SK-N-SH (cell line): ENCODE results near the gene PARP2. TPM values are rescaled to one million over a fixed set of nuclear protein-coding genes. Genes with fewer than 3 reads are reported as not detected.

Experiments used
- CTCF ChIA-PET: fragments of 300-600, 350-600 bp; formaldehyde crosslinking; extraction: SDS; loops from one replicate; lab custom pipeline; 2021; lab: Yijun Ruan, JAX
- POLR2A ChIA-PET: fragments of 350-600 bp; sonication (Branson Sonifier 250); formaldehyde crosslinking; extraction: SDS; loops from one replicate; lab custom pipeline; 2020; ENCODE audit warnings: antibody characterized with exemption, inconsistent platforms; lab: Yijun Ruan, JAX
- DNase-seq: peaks from one replicate; pipeline ENCODE4 v3.0.0; 2012
- H2AFZ ChIP-seq: fragments of 200-600 bp; sonication (generic); 2 replicates; pipeline ENCODE4 v1.8.1; 2016; ENCODE audit warnings: antibody characterized with exemption, mild to moderate bottlenecking, low read depth
- H3F3A ChIP-seq: fragments of 200-600 bp; sonication (generic); replicated peaks from 2 replicates; pipeline ENCODE3; 2016; ENCODE audit warnings: antibody characterized with exemption, mild to moderate bottlenecking; ENCODE audit not compliant: insufficient read depth
- H3K27ac ChIP-seq, 2 experiments: fragments of 200-500 bp in 1 of 2; fragments of 200-600 bp in 1 of 2; sonication (Bioruptor generic) in 1 of 2; sonication (generic), shearing (Covaris generic) in 1 of 2; 2 replicates each; pipeline versions ENCODE4 v1.5.1 to v1.6.1; 2014 to 2016; ENCODE audit warnings: low read depth in 2 of 2, inconsistent platforms in 1 of 2, low read length in 1 of 2, mild to moderate bottlenecking in 1 of 2, mixed read lengths in 1 of 2
- H3K27me3 ChIP-seq: fragments of 200-600 bp; sonication (generic), shearing (Covaris generic); 2 replicates; pipeline ENCODE4 v1.6.1; 2016; ENCODE audit warnings: mixed run types; ENCODE audit not compliant: insufficient read depth
- H3K36me3 ChIP-seq, 2 experiments: fragments of 200-500 bp in 1 of 2; fragments of 200-600 bp in 1 of 2; sonication (Bioruptor generic) in 1 of 2; sonication (generic) in 1 of 2; replicated peaks in 1 of 2; 2 replicates each; pipeline versions ENCODE3 to v1.5.1; 2014 to 2016; ENCODE audit warnings: low read length in 1 of 2, mild to moderate bottlenecking in 1 of 2; ENCODE audit not compliant: insufficient read depth in 2 of 2, control insufficient read depth in 1 of 2
- H3K4me1 ChIP-seq, 2 experiments: fragments of 200-500 bp in 1 of 2; fragments of 200-600 bp in 1 of 2; sonication (Bioruptor generic) in 1 of 2; sonication (generic), shearing (Covaris generic) in 1 of 2; 2 replicates each; pipeline versions ENCODE4 v1.5.1 to v1.6.1; 2014 to 2016; ENCODE audit warnings: low read depth in 1 of 2, low read length in 1 of 2, mixed run types in 1 of 2; ENCODE audit not compliant: insufficient read depth in 2 of 2, control insufficient read depth in 1 of 2
- H3K4me2 ChIP-seq: fragments of 200-600 bp; sonication (generic), shearing (Covaris generic); 2 replicates; pipeline ENCODE4 v1.6.1; 2017; ENCODE audit warnings: mixed run types
- H3K4me3 ChIP-seq, 2 experiments: fragments of 200-500 bp in 1 of 2; fragments of 200-600 bp in 1 of 2; sonication (Bioruptor generic) in 1 of 2; sonication (generic), shearing (Covaris generic) in 1 of 2; 2 replicates each; pipeline versions ENCODE4 v1.5.1 to v1.8.1; 2014 to 2016; ENCODE audit warnings: low read depth in 2 of 2, inconsistent platforms in 1 of 2, low read length in 1 of 2, mild to moderate bottlenecking in 1 of 2, mixed read lengths in 1 of 2, moderate library complexity in 1 of 2
- H3K79me2 ChIP-seq: fragments of 200-600 bp; sonication (generic); 2 replicates; pipeline ENCODE4 v1.8.1; 2017; ENCODE audit warnings: mild to moderate bottlenecking; ENCODE audit not compliant: insufficient read depth
- H3K9ac ChIP-seq: fragments of 200-600 bp; sonication (generic); 2 replicates; pipeline ENCODE4 v1.6.1; 2017; ENCODE audit warnings: mixed run types
- H3K9me2 ChIP-seq: fragments of 200-600 bp; sonication (generic); 2 replicates; pipeline ENCODE4 v1.6.1; 2017; ENCODE audit warnings: mixed run types
- H3K9me3 ChIP-seq: fragments of 200-600 bp; sonication (generic); 2 replicates; pipeline ENCODE4 v1.6.1; 2017; ENCODE audit warnings: mixed run types, mild to moderate bottlenecking, moderate library complexity
- H4K20me1 ChIP-seq: fragments of 200-600 bp; sonication (generic); 2 replicates; pipeline ENCODE4 v1.6.1; 2017; ENCODE audit warnings: mild to moderate bottlenecking, mixed run types; ENCODE audit not compliant: insufficient read depth
- CHD2 ChIP-seq: fragments of 150-350 bp; IDR thresholded peaks from 2 replicates; pipeline ENCODE4 v1.6.1; 2018; ENCODE audit warnings: low read length; ENCODE audit not compliant: partially characterized antibody
- ELF1 ChIP-seq: IDR thresholded peaks from 2 replicates; pipeline ENCODE4 v1.4.0; 2012
- EP300 ChIP-seq, 2 experiments: IDR thresholded peaks; 2 replicates each; pipeline versions ENCODE4 v1.4.0 to v1.6.1; 2012; ENCODE audit warnings: borderline replicate concordance in 1 of 2, low read depth in 1 of 2, low read length in 1 of 2
- EZH2phosphoT487 ChIP-seq: fragments of 200-600 bp; sonication (generic); IDR thresholded peaks from 2 replicates; pipeline ENCODE4 v1.6.1; 2017; ENCODE audit warnings: low read depth, mixed run types, mild to moderate bottlenecking, antibody characterized with exemption, moderate library complexity, borderline replicate concordance
- FOXM1 ChIP-seq: IDR thresholded peaks from 2 replicates; pipeline ENCODE4 v1.4.0; 2012; ENCODE audit warnings: low read depth, mild to moderate bottlenecking
- GABPA ChIP-seq: IDR thresholded peaks from 2 replicates; pipeline ENCODE4 v1.4.0; 2012; ENCODE audit warnings: low read depth, mild to moderate bottlenecking
- IRF3 ChIP-seq: fragments of 150-350 bp; IDR thresholded peaks from 2 replicates; pipeline ENCODE4 v1.6.1; 2016; ENCODE audit warnings: mild to moderate bottlenecking, low read depth, low read length
- JUND ChIP-seq: IDR thresholded peaks from 2 replicates; pipeline ENCODE4 v1.4.0; 2012
- MAX ChIP-seq: IDR thresholded peaks from 2 replicates; pipeline ENCODE4 v1.4.0; 2012; ENCODE audit warnings: low read depth
- MXI1 ChIP-seq: IDR thresholded peaks from 2 replicates; pipeline ENCODE4 v1.6.1; 2012; ENCODE audit warnings: mild to moderate bottlenecking, low read depth, low read length, improper control_type of control experiment
- PBX3 ChIP-seq: IDR thresholded peaks from 2 replicates; pipeline ENCODE4; 2012
- POLR2AphosphoS5 ChIP-seq: IDR thresholded peaks from 2 replicates; pipeline ENCODE4 v1.6.1; 2012; ENCODE audit warnings: low read depth, low read length
- RCOR1 ChIP-seq: fragments of 150-350 bp; IDR thresholded peaks from 2 replicates; pipeline ENCODE4 v1.6.1; 2017; ENCODE audit warnings: antibody characterized with exemption, low read length
- REST ChIP-seq: IDR thresholded peaks from 2 replicates; pipeline ENCODE4 v1.6.1; 2012; ENCODE audit warnings: mild to moderate bottlenecking, low read depth, low read length, moderate library complexity
- RFX5 ChIP-seq: IDR thresholded peaks from 2 replicates; pipeline ENCODE4 v1.6.1; 2012; ENCODE audit warnings: mild to moderate bottlenecking, improper control_type of control experiment, low read length
- RXRA ChIP-seq: IDR thresholded peaks from 2 replicates; pipeline ENCODE4 v1.4.0; 2012; ENCODE audit warnings: low read depth, mild to moderate bottlenecking, borderline replicate concordance
- SMC3 ChIP-seq: IDR thresholded peaks from 2 replicates; pipeline ENCODE4 v1.6.1; 2012; ENCODE audit warnings: low read depth, low read length, improper control_type of control experiment
- USF1 ChIP-seq: IDR thresholded peaks from 2 replicates; pipeline ENCODE4 v1.4.0; 2012; ENCODE audit warnings: low read depth, borderline replicate concordance
- whole genome bisulfite sequencing: methylation state at CpG from one replicate; pipeline ENCODE4 v1.1.6; 2017; ENCODE audit warnings: low lambda C conversion rate; 5-methylcytosine and 5-hydroxymethylcytosine counted together
- polyA plus RNA-seq, 3 experiments: library from polyadenylated mRNA; depleted of rRNA; stranded (reverse); fragments of >200 nt; gene quantifications; 2 replicates each; pipeline ENCODE4 v1.2.3, GENCODE V29; 2012

The PARP2 gene
- polyA plus RNA-seq, 1 of the 3 experiments (the other 2 are of a cell fraction): 23.3 TPM

- no peak for DNase-seq
- TF ChIP-seq ELF1 (no peak), IRF3 (no peak), EZH2phosphoT487 (no peak), FOXM1 (no peak), SMC3 (no peak), CHD2 (no peak), RCOR1 (no peak), MAX (no peak), GABPA (no peak), REST (no peak), RXRA (no peak), EP300 (IDR thresholded peaks at IDR 0.05; ENCODE audit: borderline replicate concordance in 1 of 2, low read depth in 1 of 2, low read length in 1 of 2) (no peak), JUND (no peak), POLR2AphosphoS5 (no peak), PBX3 (no peak), RFX5 (no peak), MXI1 (no peak), USF1 (no peak)
- TF ChIP-seq, all 33 proteins: peak for 0
- Histone ChIP-seq H3K36me3 (peaks cover 33 to 77% of the 10 kb centered on the region in 2 experiments), H3K27ac (no peak overlapping the region), H3K9me2 (no peaks in the 10 kb centered on the region), H3K79me2 (0 out of 2 replicates have a peak, but pooled peaks cover 1% of the 10 kb centered on the region), H3F3A (peaks cover 15% of the 10 kb centered on the region), H3K9me3 (no peaks in the 10 kb centered on the region), H3K9ac (no peak overlapping the region), H4K20me1 (no peaks in the 10 kb centered on the region), H3K4me2 (no peak overlapping the region), H3K4me1 (no peaks in the 10 kb centered on the region), H3K27me3 (no peaks in the 10 kb centered on the region), H2AFZ (no peak overlapping the region), H3K4me3 (no peak overlapping the region)
- POLR2A ChIA-PET: no interaction called here
- CTCF ChIA-PET: interaction anchor here (0.9 to 1.5 kb wide), 5 partner anchors 9 to 260 kb away, joined by 3 to 5 read pairs (median 3); no protein-coding TSS in a partner anchor
- 94% methylated on average over 2 of the region's 2 CpGs for WGBS
Observed at GRCh38 chr14:20350282-20350681, 6.8 kb downstream of the PARP2 start.
